HepG2 (cell line): ENCODE results near the gene TTLL8. TPM values are rescaled to one million over a fixed set of nuclear protein-coding genes. Genes with fewer than 3 reads are reported as not detected.

ENCODE experiments used
- CERS6 ChIP-seq: sonication (generic); formaldehyde crosslinking; IDR thresholded peaks from 2 replicates; pipeline ENCODE4 v1.5.0; 2020; ENCODE audit warnings: missing genetic modification reagents
- HDAC6 ChIP-seq: fragments of 200-600 bp; sonication (generic); IDR thresholded peaks from 2 replicates; pipeline ENCODE4 v1.7.0; 2017; ENCODE audit warnings: mild to moderate bottlenecking, antibody characterized with exemption, low read length, low read depth
- HNF4A ChIP-seq: sonication (generic); formaldehyde crosslinking; IDR thresholded peaks from 2 replicates; pipeline ENCODE4 v1.4.0; 2020; ENCODE audit warnings: missing genetic modification reagents
- JDP2 ChIP-seq: sonication (generic); formaldehyde crosslinking; IDR thresholded peaks from 2 replicates; pipeline ENCODE4 v1.8.1; 2022; ENCODE audit warnings: missing genetic modification reagents, borderline replicate concordance
- MLXIP ChIP-seq: sonication (generic); formaldehyde crosslinking; IDR thresholded peaks from 2 replicates; pipeline ENCODE4 v1.9.0; 2021; ENCODE audit warnings: missing genetic modification reagents, borderline replicate concordance
- MYC ChIP-seq: sonication (generic); formaldehyde crosslinking; IDR thresholded peaks from 2 replicates; pipeline ENCODE4 v1.9.0; 2021; ENCODE audit warnings: missing genetic modification reagents, borderline replicate concordance
- NR0B2 ChIP-seq: sonication (generic); formaldehyde crosslinking; IDR thresholded peaks from 2 replicates; pipeline ENCODE4 v1.4.0; 2020; ENCODE audit warnings: mild to moderate bottlenecking, missing genetic modification reagents
- NR2C2 ChIP-seq: sonication (generic); formaldehyde crosslinking; IDR thresholded peaks from 2 replicates; pipeline ENCODE4 v1.4.0; 2020; ENCODE audit warnings: missing genetic modification reagents, mild to moderate bottlenecking, moderate library complexity, borderline replicate concordance
- PATZ1 ChIP-seq: sonication (generic); formaldehyde crosslinking; IDR thresholded peaks from 2 replicates; pipeline ENCODE4 v1.4.0; 2020; ENCODE audit warnings: missing genetic modification reagents
- SNAPC2 ChIP-seq: sonication (generic); formaldehyde crosslinking; IDR thresholded peaks from 2 replicates; pipeline ENCODE4 v1.8.1; 2022; ENCODE audit warnings: mild to moderate bottlenecking, missing genetic modification reagents
- SRY ChIP-seq: sonication (generic); formaldehyde crosslinking; IDR thresholded peaks from 2 replicates; pipeline ENCODE4 v1.8.0; 2022; ENCODE audit warnings: mild to moderate bottlenecking, missing genetic modification reagents
- U2AF1 ChIP-seq: fragments of 200-400 bp; formaldehyde crosslinking; optimal IDR thresholded peaks from 2 replicates; pipeline ENCODE3; 2017; ENCODE audit warnings: mild to moderate bottlenecking, low read depth, low read length
- ZFP90 ChIP-seq: sonication (generic); formaldehyde crosslinking; IDR thresholded peaks from 2 replicates; pipeline ENCODE4 v1.8.0; 2022; ENCODE audit warnings: missing genetic modification reagents, mild to moderate bottlenecking, inconsistent platforms, borderline replicate concordance
- ZNF607 ChIP-seq: sonication (generic); formaldehyde crosslinking; IDR thresholded peaks from 2 replicates; pipeline ENCODE4 v1.5.1; 2020; ENCODE audit warnings: missing genetic modification reagents, mild to moderate bottlenecking, borderline replicate concordance
- ZNF644 ChIP-seq: IDR thresholded peaks from 2 replicates; pipeline ENCODE4 v1.6.1; 2016; ENCODE audit warnings: low read depth
- ZSCAN30 ChIP-seq: sonication (generic); formaldehyde crosslinking; IDR thresholded peaks from 2 replicates; pipeline ENCODE4 v1.5.0; 2020; ENCODE audit warnings: mild to moderate bottlenecking, missing genetic modification reagents
- polyA plus RNA-seq, 8 experiments: library from polyadenylated mRNA; depleted of rRNA in 3 of 8; stranded (reverse) in 7 of 8; unstranded in 1 of 8; fragments of >200 nt; fragmentation: Illumina TruSeq in 4 of 8; extraction: Trizol in 4 of 8; gene quantifications; 2 replicates each; pipeline versions ENCODE4 v1.2.1 to v1.2.3, GENCODE V29; 2011 to 2016; ENCODE audit warnings: low read depth in 4 of 8, missing spikeins in 1 of 8, mixed read lengths in 1 of 8; ENCODE audit not compliant: insufficient read depth in 1 of 8
- total RNA-seq, 5 experiments: library from RNA; depleted of rRNA; stranded (reverse); fragments of >200 nt; fragmentation: Illumina TruSeq; extraction: Trizol; gene quantifications; 2 replicates each; pipeline ENCODE4 v1.2.3, GENCODE V29; 2016; ENCODE audit warnings: low read depth in 1 of 5
- TF ChIP-seq, protein P1 (sequence below): sonication (generic); formaldehyde crosslinking; IDR thresholded peaks from 2 replicates; pipeline ENCODE4 v1.5.0; 2020; ENCODE audit warnings: missing genetic modification reagents, mild to moderate bottlenecking, borderline replicate concordance

TTLL8 gene
- total and polyA plus RNA-seq, 2 of the 13 experiments (the other 11 are each of a cell fraction or from before 2014, with no cell fraction given): not detected

- no peak for TF ChIP-seq MLXIP (CRISPR knock-in tag)
- TF ChIP-seq SNAPC2: no peak
- no peak for TF ChIP-seq U2AF1
- TF ChIP-seq CERS6 (CRISPR knock-in tag): no peak
- no peak; the same call in none of the 2 replicates for TF ChIP-seq ZFP90 (CRISPR knock-in tag)
- 0 out of 2 replicates have a peak, but pooled peaks have one; percentile 50 for TF ChIP-seq JDP2 (CRISPR knock-in tag)
- TF ChIP-seq NR2C2 (CRISPR knock-in tag): peak; percentile 67; the same call in 1 of the 2 replicates
- TF ChIP-seq MYC: peak; percentile 98
- peak; percentile 77 for TF ChIP-seq SRY (CRISPR knock-in tag)
- no peak for TF ChIP-seq ZNF644 (CRISPR knock-in tag)
- TF ChIP-seq HNF4A (CRISPR knock-in tag): peak; percentile 74
- 0 out of 2 replicates have a peak, but pooled peaks have one; percentile 30 for TF ChIP-seq ZSCAN30
- no peak for TF ChIP-seq NR0B2
- peak; percentile 94 for TF ChIP-seq PATZ1 (CRISPR knock-in tag)
- TF ChIP-seq, protein P1, sequence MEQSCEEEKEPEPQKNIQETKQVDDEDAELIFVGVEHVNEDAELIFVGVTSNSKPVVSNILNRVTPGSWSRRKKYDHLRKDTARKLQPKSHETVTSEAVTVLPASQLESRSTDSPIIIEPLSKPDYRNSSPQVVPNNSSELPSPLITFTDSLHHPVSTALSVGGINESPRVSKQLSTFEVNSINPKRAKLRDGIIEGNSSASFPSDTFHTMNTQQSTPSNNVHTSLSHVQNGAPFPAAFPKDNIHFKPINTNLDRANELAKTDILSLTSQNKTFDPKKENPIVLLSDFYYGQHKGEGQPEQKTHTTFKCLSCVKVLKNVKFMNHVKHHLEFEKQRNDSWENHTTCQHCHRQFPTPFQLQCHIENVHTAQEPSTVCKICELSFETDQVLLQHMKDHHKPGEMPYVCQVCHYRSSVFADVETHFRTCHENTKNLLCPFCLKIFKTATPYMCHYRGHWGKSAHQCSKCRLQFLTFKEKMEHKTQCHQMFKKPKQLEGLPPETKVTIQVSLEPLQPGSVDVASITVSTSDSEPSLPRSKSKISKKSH (CRISPR knock-in tag): peak; percentile 89; the same call in 1 of the 2 replicates
- TF ChIP-seq ZNF607 (CRISPR knock-in tag): no peak
- TF ChIP-seq HDAC6: no peak
Observed at GRCh38 chr22:49970528-49971231, 87.4 kb downstream of the TTLL8 start (continued).
